ENCODE results near the gene PSMG1.

Gene PSMG1

DNA sequence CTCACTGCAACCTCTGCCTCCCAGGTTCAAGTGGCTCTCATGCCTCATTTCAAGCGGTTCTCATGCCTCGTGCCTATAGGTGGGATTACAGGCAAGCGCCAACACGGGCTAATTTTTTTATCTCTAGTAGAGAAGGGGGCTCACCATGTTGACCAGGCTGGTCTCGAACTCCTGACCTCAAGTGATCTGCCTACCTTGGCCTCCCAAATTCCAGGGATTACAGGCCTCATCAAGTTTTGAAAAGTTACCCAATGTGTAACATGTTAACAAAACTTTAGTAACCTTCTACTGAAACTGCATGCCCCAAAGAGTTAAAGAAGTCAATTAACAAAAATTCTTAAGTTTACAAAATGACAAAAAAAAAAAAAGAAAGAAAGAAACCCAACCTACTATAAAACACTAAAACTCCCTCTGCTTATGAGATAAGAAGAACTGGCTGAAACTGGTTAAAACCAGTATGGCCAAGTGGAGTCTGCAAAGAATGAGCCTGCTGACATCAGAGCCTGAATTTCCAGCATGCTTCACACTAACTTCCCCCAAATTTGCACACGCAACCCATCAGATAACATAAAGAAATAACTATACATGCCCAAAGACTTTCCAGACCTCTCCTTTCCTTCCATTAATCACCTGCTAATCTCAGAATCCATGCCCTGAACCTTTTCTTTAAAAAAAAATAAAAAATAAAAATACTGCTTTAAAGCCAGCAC is 25.5 kb upstream of the PSMG1 start:
- no peaks in the 10 kb centered on the region for H3K27me3 ChIP-seq (ENCODE audit: control insufficient read depth, insufficient read depth, low read length)
- no peak overlapping the region for H3K4me3 ChIP-seq (ENCODE audit: low read length)
- H3K4me1 ChIP-seq (ENCODE audit: control insufficient read depth, insufficient read depth, low read length): no peaks in the 10 kb centered on the region
- H3K36me3 ChIP-seq (ENCODE audit: control insufficient read depth, insufficient read depth, low read length): no peaks in the 10 kb centered on the region
- H3K9ac ChIP-seq (ENCODE audit: low read length): no peak overlapping the region
- H3K9me3 ChIP-seq (ENCODE audit: control insufficient read depth, low read length): no peaks in the 10 kb centered on the region

DNA sequence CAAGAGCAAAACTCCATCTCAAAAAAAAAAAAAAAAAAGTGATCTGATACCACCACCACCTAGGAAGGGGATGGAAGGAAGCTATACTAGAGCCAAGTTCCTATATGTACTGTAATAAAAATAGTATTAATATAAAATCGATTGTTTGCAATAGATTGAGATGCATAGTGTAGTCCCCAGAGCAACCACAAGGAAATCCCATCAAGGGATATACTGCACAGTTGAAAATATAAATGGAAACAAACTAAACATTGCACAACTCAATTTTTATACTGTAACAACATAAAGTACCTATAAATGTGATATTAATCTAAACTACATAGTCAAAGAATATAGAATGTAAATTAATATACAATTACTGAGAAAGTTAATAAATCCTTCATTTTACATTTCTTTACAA is 20.9 kb upstream of the PSMG1 start:
- Histone ChIP-seq H3K4me1 (ENCODE audit: control insufficient read depth, insufficient read depth, low read length) (no peaks in the 10 kb centered on the region), H3K4me3 (ENCODE audit: low read length) (no peak overlapping the region), H3K36me3 (ENCODE audit: control insufficient read depth, insufficient read depth, low read length) (no peaks in the 10 kb centered on the region), H3K27me3 (ENCODE audit: control insufficient read depth, insufficient read depth, low read length) (no peaks in the 10 kb centered on the region), H3K9me3 (ENCODE audit: control insufficient read depth, low read length) (no peaks in the 10 kb centered on the region), H3K9ac (ENCODE audit: low read length) (no peak overlapping the region)

DNA sequence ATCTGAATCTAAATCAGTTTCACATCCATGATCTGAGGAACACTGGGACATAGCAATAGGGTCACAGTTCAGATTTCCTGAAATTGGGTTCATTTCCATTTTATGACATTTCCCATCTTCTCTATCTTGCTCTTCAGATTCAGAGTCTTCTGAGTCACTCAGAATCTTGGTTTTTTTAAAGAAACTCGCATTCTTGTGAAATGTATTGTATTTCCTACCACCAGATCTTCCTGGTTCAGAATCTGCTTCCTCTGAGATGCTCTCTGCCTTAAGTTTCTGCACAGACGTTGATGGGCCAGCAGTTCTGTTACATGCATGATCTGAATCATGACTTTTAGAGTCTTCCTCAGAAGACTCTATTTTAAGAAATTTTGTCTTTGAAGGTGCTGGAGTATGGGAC is 15.5 kb upstream of the PSMG1 start:
- no peaks in the 10 kb centered on the region for H3K9me3 ChIP-seq (ENCODE audit: control insufficient read depth, low read length)
- H3K4me1 ChIP-seq (ENCODE audit: control insufficient read depth, insufficient read depth, low read length): no peaks in the 10 kb centered on the region
- no peak overlapping the region for H3K9ac ChIP-seq (ENCODE audit: low read length)
- no peak overlapping the region for H3K4me3 ChIP-seq (ENCODE audit: low read length)
- H3K36me3 ChIP-seq (ENCODE audit: control insufficient read depth, insufficient read depth, low read length): peaks cover 9% of the 10 kb centered on the region
- no peaks in the 10 kb centered on the region for H3K27me3 ChIP-seq (ENCODE audit: control insufficient read depth, insufficient read depth, low read length)

DNA sequence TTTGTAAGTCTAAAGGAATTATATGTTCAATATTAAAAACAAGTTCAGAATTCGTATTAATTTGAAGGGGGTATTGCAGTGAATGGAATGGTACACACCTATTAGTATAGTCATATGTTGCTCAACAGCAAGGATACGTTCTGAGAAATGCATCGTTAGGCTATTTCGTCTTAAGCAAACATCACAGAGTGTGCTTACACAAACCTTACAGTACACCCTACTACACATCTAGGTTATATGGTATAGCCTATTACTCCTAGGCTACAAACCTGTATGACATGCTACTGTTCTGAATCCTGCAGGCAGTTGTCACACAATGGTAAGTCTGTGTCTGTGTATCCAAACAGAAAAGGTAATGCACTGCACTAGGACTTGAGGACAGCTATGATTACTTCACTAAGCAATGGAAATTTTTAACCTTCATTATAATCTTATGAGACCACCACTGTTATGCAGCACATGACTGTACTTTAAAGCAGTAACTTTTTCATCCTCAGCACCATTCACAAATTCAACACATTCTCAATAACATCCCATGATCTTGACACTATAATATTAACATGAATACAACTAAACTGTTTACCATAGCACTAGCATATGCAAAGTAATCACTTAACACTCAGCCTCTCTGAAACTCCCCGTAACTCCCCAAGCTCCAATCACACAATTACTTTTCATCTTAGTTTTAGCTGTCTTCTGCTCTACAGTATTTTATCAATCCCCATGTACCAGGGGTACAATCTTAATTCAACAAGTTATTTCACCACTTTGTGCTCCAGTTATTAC is 14.4 kb upstream of the PSMG1 start:
- Histone ChIP-seq H3K36me3 (ENCODE audit: control insufficient read depth, insufficient read depth, low read length) (peaks cover 9% of the 10 kb centered on the region), H3K4me1 (ENCODE audit: control insufficient read depth, insufficient read depth, low read length) (no peaks in the 10 kb centered on the region), H3K9ac (ENCODE audit: low read length) (no peak overlapping the region), H3K9me3 (ENCODE audit: control insufficient read depth, low read length) (no peaks in the 10 kb centered on the region), H3K27me3 (ENCODE audit: control insufficient read depth, insufficient read depth, low read length) (no peaks in the 10 kb centered on the region), H3K4me3 (ENCODE audit: low read length) (no peak overlapping the region)

DNA sequence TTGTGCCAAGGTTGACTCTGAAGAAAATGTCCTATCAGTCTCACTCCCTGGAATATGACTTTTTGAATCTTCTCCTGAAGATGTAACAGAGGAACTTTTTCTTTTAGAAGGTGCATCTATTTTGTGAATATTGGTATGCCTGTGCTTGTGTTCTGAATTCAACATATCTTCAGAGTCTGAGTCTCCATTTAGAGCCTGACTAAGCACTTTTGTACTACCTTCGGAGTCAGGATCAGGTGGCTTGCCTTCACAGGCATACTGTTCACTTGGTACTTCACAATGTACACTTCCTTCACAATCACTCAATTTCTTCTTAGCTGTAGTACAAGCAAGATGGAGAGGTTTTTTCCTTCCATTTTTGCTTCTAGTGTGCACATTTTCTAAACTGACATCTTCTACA is 13.6 kb upstream of the PSMG1 start:
- Histone ChIP-seq H3K27me3 (ENCODE audit: control insufficient read depth, insufficient read depth, low read length) (no peaks in the 10 kb centered on the region), H3K4me1 (ENCODE audit: control insufficient read depth, insufficient read depth, low read length) (no peaks in the 10 kb centered on the region), H3K4me3 (ENCODE audit: low read length) (no peak overlapping the region), H3K9me3 (ENCODE audit: control insufficient read depth, low read length) (no peaks in the 10 kb centered on the region), H3K9ac (ENCODE audit: low read length) (no peak overlapping the region), H3K36me3 (ENCODE audit: control insufficient read depth, insufficient read depth, low read length) (peaks cover 9% of the 10 kb centered on the region)

DNA sequence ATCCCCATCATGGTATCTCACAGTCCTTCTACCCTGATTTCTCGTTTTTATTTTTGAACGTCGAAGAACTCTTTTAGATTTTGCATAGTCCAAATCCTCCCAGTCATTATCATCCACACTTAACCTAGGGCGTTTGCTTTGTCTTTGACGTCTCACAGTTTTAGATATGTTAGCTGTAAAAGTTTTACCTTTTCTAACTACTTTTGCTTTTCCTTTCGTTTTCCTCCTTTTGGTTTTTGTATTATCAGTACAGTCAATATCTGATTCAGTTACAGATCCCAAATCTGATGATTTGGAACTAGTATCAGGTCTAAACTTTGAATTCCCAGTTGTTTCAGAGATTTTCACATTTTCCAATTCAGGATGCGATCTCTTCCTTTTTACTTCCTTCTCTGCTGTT is 13.1 kb upstream of the PSMG1 start:
- Histone ChIP-seq H3K4me3 (ENCODE audit: low read length) (no peak overlapping the region), H3K36me3 (ENCODE audit: control insufficient read depth, insufficient read depth, low read length) (peaks cover 9% of the 10 kb centered on the region), H3K4me1 (ENCODE audit: control insufficient read depth, insufficient read depth, low read length) (no peaks in the 10 kb centered on the region), H3K27me3 (ENCODE audit: control insufficient read depth, insufficient read depth, low read length) (no peaks in the 10 kb centered on the region), H3K9me3 (ENCODE audit: control insufficient read depth, low read length) (no peaks in the 10 kb centered on the region), H3K9ac (ENCODE audit: low read length) (no peak overlapping the region)

DNA sequence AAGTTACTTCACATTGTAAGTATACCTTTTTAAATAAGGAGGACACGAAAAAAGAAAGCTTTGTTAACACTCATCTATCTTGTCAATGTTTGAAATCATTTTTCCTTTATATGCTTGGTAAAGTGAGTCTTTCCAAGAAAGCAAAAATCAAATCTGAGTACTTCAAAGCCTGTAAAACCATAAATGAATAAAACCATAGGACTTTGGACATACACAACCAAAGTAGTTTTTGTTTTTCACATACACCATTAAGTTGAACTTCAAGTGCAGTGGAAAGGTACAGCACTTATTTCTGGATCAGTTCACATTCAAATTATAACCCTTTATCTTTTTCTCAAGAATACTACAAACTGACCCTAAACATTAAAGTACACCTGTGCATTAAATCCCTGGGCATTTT is 10.1 kb upstream of the PSMG1 start:
- Histone ChIP-seq H3K4me3 (ENCODE audit: low read length) (no peak overlapping the region), H3K27me3 (ENCODE audit: control insufficient read depth, insufficient read depth, low read length) (no peaks in the 10 kb centered on the region), H3K36me3 (ENCODE audit: control insufficient read depth, insufficient read depth, low read length) (peaks cover 8% of the 10 kb centered on the region), H3K9me3 (ENCODE audit: control insufficient read depth, low read length) (no peaks in the 10 kb centered on the region), H3K4me1 (ENCODE audit: control insufficient read depth, insufficient read depth, low read length) (no peaks in the 10 kb centered on the region), H3K9ac (ENCODE audit: low read length) (no peak overlapping the region)

DNA sequence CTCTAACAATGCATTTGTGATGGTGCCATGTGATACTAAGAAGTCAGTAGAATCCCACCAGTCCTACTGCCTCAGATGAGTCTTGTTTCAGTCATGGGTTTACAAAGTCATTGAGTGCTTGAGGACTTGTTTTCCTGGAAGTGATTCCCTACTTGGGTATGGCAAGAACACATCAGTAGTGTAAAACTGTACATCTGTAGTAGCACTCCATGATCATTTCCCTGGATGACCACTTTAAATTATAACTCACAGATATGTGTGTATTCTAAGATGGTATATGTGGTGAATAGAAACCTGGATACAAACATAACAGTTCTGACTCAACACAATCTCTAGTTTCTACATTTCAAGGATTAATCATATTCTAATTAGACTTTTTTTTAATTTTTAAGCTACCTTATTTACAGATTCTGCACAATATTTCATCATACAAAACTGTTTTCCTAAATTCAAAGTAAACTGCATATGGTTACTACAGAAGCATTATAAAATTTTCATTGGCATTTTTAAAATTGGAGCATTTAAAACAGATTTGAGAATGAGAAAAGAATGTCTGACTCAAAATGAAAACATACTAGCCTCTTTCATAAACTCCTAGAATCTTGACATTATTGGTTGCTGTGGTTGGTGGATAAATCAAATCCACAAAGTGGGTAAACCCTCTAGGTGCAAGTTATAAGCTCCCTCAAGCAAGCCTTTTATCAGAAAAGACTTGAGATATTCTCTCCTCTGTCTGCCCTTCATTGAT is 6.8 kb upstream of the PSMG1 start:
- Histone ChIP-seq H3K4me1 (ENCODE audit: control insufficient read depth, insufficient read depth, low read length) (no peaks in the 10 kb centered on the region), H3K36me3 (ENCODE audit: control insufficient read depth, insufficient read depth, low read length) (no peaks in the 10 kb centered on the region), H3K9me3 (ENCODE audit: control insufficient read depth, low read length) (no peaks in the 10 kb centered on the region), H3K4me3 (ENCODE audit: low read length) (no peak overlapping the region), H3K9ac (ENCODE audit: low read length) (no peak overlapping the region), H3K27me3 (ENCODE audit: control insufficient read depth, insufficient read depth, low read length) (no peaks in the 10 kb centered on the region)

DNA sequence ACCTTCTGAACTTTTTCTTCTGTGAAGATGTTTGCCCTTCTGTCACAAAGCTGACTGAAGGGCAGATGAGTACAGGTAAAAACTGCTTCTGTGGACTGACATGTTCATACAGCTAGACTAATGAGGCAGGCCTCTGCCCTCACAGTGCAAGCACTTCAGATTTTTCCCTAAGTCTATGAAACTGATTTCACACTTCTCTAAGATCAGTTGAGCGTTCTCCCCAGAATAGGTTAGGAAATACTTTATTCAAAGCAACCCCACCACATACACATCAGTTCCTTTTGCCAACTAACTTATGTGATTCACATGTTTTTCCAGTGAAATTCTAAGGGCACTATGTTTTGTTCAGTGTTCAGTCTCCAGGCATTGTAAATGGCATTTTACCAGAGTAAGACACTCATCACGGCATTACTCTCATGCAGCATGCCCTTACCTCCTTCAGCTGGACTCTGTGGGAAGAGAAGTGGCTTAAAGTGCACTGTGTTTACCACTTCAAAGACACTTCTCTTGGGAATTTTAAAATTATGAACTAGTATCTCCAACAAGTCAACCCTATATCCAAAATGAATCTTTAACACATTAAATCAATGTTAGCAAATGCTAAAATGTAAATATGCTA is 5.4 kb upstream of the PSMG1 start:
- H3K36me3 ChIP-seq (ENCODE audit: control insufficient read depth, insufficient read depth, low read length): no peaks in the 10 kb centered on the region
- H3K4me1 ChIP-seq (ENCODE audit: control insufficient read depth, insufficient read depth, low read length): no peaks in the 10 kb centered on the region
- H3K9ac ChIP-seq (ENCODE audit: low read length): no peak overlapping the region
- no peak overlapping the region for H3K4me3 ChIP-seq (ENCODE audit: low read length)
- no peaks in the 10 kb centered on the region for H3K27me3 ChIP-seq (ENCODE audit: control insufficient read depth, insufficient read depth, low read length)
- H3K9me3 ChIP-seq (ENCODE audit: control insufficient read depth, low read length): no peaks in the 10 kb centered on the region

DNA sequence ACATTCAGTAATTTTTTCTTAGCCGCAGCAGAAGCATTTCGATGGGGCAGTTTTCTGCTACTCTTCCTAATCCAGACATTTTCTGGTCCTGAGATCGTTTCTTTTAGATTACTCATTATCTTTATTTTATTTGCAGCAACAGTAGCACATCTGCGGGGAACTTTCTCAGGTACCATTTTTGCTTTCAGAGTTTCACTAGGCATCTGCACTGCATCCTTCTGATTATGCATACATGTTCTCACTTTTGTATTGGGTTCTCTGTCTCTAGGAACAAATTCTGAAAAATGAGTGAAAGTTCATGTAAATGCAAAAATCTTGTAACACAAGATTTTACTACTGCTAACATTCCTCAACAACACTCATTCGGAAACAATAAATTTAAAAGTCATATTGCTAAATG is 3.9 kb upstream of the PSMG1 start:
- Histone ChIP-seq H3K9me3 (ENCODE audit: control insufficient read depth, low read length) (no peaks in the 10 kb centered on the region), H3K4me1 (ENCODE audit: control insufficient read depth, insufficient read depth, low read length) (peaks cover 4% of the 10 kb centered on the region), H3K9ac (ENCODE audit: low read length) (no peak overlapping the region), H3K36me3 (ENCODE audit: control insufficient read depth, insufficient read depth, low read length) (no peaks in the 10 kb centered on the region), H3K27me3 (ENCODE audit: control insufficient read depth, insufficient read depth, low read length) (no peaks in the 10 kb centered on the region), H3K4me3 (ENCODE audit: low read length) (no peak overlapping the region)

GRCh38 chr21:39186676-39187075 is 3.4 kb upstream of the PSMG1 start:
- Histone ChIP-seq H3K9me3 (ENCODE audit: control insufficient read depth, low read length) (no peaks in the 10 kb centered on the region), H3K4me1 (ENCODE audit: control insufficient read depth, insufficient read depth, low read length) (peaks cover 4% of the 10 kb centered on the region), H3K27me3 (ENCODE audit: control insufficient read depth, insufficient read depth, low read length) (no peaks in the 10 kb centered on the region), H3K36me3 (ENCODE audit: control insufficient read depth, insufficient read depth, low read length) (no peaks in the 10 kb centered on the region), H3K9ac (ENCODE audit: low read length) (no peak overlapping the region), H3K4me3 (ENCODE audit: low read length) (no peak overlapping the region)

GRCh38 chr21:39185157-39185556 is 1.9 kb upstream of the PSMG1 start:
- H3K9ac ChIP-seq (ENCODE audit: low read length): no peak overlapping the region
- no peaks in the 10 kb centered on the region for H3K9me3 ChIP-seq (ENCODE audit: control insufficient read depth, low read length)
- no peaks in the 10 kb centered on the region for H3K36me3 ChIP-seq (ENCODE audit: control insufficient read depth, insufficient read depth, low read length)
- H3K4me1 ChIP-seq (ENCODE audit: control insufficient read depth, insufficient read depth, low read length): peaks cover 4% of the 10 kb centered on the region
- H3K4me3 ChIP-seq (ENCODE audit: low read length): no peak overlapping the region
- no peaks in the 10 kb centered on the region for H3K27me3 ChIP-seq (ENCODE audit: control insufficient read depth, insufficient read depth, low read length)
